HCT116 (cell line): Measurements from ENCODE around the gene HSF2BP. TPM values are rescaled to one million over a fixed set of nuclear protein-coding genes. Genes with fewer than 3 reads are reported as not detected.

Experiments
- ATAC-seq: fragments of 200-7000 bp; cut with Tn5 transposase; 2 replicates; pipeline ENCODE4 v1.9.1; 2020; ENCODE audit warnings: mild to moderate bottlenecking, moderate library complexity
- BruUV-seq: library from RNA; stranded (reverse); fragments of 400-500 nt; replicated peaks from 2 replicates; lab custom pipeline; 2021; lab: Mats Ljungman, UMichigan
- CTCF ChIA-PET: fragments of 300-600 bp; sonication (Branson Sonifier 250); formaldehyde crosslinking; loops from one replicate; lab custom pipeline; 2021; ENCODE audit warnings: antibody characterized with exemption; lab: Charles Lee
- POLR2A ChIA-PET: fragments of 300-600, 350-600 bp; sonication (Branson Sonifier 250); formaldehyde crosslinking; loops from one replicate; lab custom pipeline; 2021; ENCODE audit warnings: antibody characterized with exemption; lab: Charles Lee
- RAD21 ChIA-PET, 2 experiments: fragments of 300-600 bp; sonication (Branson Sonifier 250); formaldehyde crosslinking; loops; one replicate each; lab custom pipeline; 2023; ENCODE audit warnings: low total read pairs in 2 of 2; ENCODE audit not compliant: uncharacterized antibody in 2 of 2, unreplicated experiment in 2 of 2, low non-redundant PET in 1 of 2; lab: Charles Lee
- DNase-seq: peaks from one replicate; pipeline ENCODE4 v3.0.0-alpha.2; 2010; ENCODE audit warnings: low read depth, low spot score
- H2AFZ ChIP-seq: fragments of 200-600 bp; shearing (Covaris generic), sonication (generic); 2 replicates; pipeline ENCODE4 v1.6.1; 2017; ENCODE audit warnings: low read depth, mixed run types, mixed read lengths, antibody characterized with exemption, low read length; ENCODE audit not compliant: poor library complexity, severe bottlenecking
- H3K27ac ChIP-seq: 2 replicates; pipeline ENCODE4 v1.5.1; 2012; ENCODE audit warnings: low read depth, low read length
- H3K27me3 ChIP-seq: fragments of 200-600 bp; sonication (generic); 2 replicates; pipeline ENCODE4 v1.6.1; 2016; ENCODE audit warnings: mixed run types, low read length, mixed read lengths; ENCODE audit not compliant: insufficient read depth
- H3K36me3 ChIP-seq, 2 experiments: fragments of 200-500 bp in 1 of 2; fragments of 200-600 bp in 1 of 2; sonication (Bioruptor generic) in 1 of 2; sonication (generic) in 1 of 2; 2 replicates each; pipeline versions ENCODE4 v1.5.1 to v1.6.1; 2014 to 2016; ENCODE audit warnings: low read length in 2 of 2, inconsistent platforms in 1 of 2, mixed read lengths in 1 of 2, mixed run types in 1 of 2; ENCODE audit not compliant: insufficient read depth in 2 of 2, control insufficient read depth in 1 of 2
- H3K4me1 ChIP-seq, 2 experiments: fragments of 200-600 bp in 1 of 2; sonication (generic) in 1 of 2; 2 replicates each; pipeline versions ENCODE4 v1.5.1 to v1.6.1; 2012 to 2017; ENCODE audit warnings: low read length in 2 of 2, inconsistent platforms in 1 of 2, mild to moderate bottlenecking in 1 of 2, mixed read lengths in 1 of 2, mixed run types in 1 of 2, moderate library complexity in 1 of 2; ENCODE audit not compliant: insufficient read depth in 2 of 2, control insufficient read depth in 1 of 2
- H3K4me2 ChIP-seq: fragments of 200-600 bp; sonication (generic); 2 replicates; pipeline ENCODE4 v1.6.1; 2017; ENCODE audit warnings: mixed run types, low read length, mixed read lengths
- H3K4me3 ChIP-seq, 2 experiments: fragments of 200-600 bp in 1 of 2; sonication (generic) in 1 of 2; replicated peaks in 1 of 2; 2 replicates each; pipeline ENCODE4 v1.5.1; 2011 to 2016; ENCODE audit warnings: low read length in 2 of 2, control low read depth in 1 of 2, low read depth in 1 of 2, mild to moderate bottlenecking in 1 of 2, mixed read lengths in 1 of 2, mixed run types in 1 of 2
- H3K79me2 ChIP-seq: fragments of 200-600 bp; sonication (generic); 2 replicates; pipeline ENCODE4 v1.6.1; 2017; ENCODE audit warnings: mild to moderate bottlenecking, mixed run types, low read length, moderate library complexity, mixed read lengths; ENCODE audit not compliant: insufficient read depth
- H3K9ac ChIP-seq: fragments of 200-600 bp; sonication (generic); 2 replicates; pipeline ENCODE4 v1.6.1; 2016; ENCODE audit warnings: low read length, mixed read lengths
- H3K9me2 ChIP-seq: fragments of 200-600 bp; sonication (generic), shearing (Covaris generic); 2 replicates; pipeline ENCODE4 v1.6.1; 2017; ENCODE audit warnings: mixed run types, mild to moderate bottlenecking, moderate library complexity; ENCODE audit not compliant: insufficient read depth
- H3K9me3 ChIP-seq, 2 experiments: fragments of 200-500 bp in 1 of 2; fragments of 200-600 bp in 1 of 2; sonication (Bioruptor generic) in 1 of 2; sonication (generic) in 1 of 2; 2 replicates each; pipeline ENCODE4 v1.6.1; 2014 to 2017; ENCODE audit warnings: low read length in 2 of 2, mixed read lengths in 2 of 2, inconsistent platforms in 1 of 2, low read depth in 1 of 2, mild to moderate bottlenecking in 1 of 2, mixed run types in 1 of 2, moderate library complexity in 1 of 2; ENCODE audit not compliant: control insufficient read depth in 1 of 2, insufficient read depth in 1 of 2
- H4K20me1 ChIP-seq: fragments of 200-600 bp; sonication (generic), shearing (Covaris generic); 2 replicates; pipeline ENCODE4 v1.6.1; 2017; ENCODE audit warnings: mixed run types, mild to moderate bottlenecking, moderate library complexity; ENCODE audit not compliant: insufficient read depth
- CEBPB ChIP-seq: IDR thresholded peaks from 2 replicates; pipeline ENCODE4 v1.6.1; 2012; ENCODE audit warnings: low read depth
- EZH2 ChIP-seq: fragments of 200-600 bp; sonication (generic); IDR thresholded peaks from 2 replicates; pipeline ENCODE4 v1.6.1; 2017; ENCODE audit warnings: antibody characterized with exemption, mixed run types
- FOSL1 ChIP-seq: IDR thresholded peaks from 2 replicates; pipeline ENCODE4 v1.6.1; 2012; ENCODE audit warnings: low read depth
- SIN3A ChIP-seq: IDR thresholded peaks from 2 replicates; pipeline ENCODE4 v1.6.1; 2012; ENCODE audit warnings: low read depth
- TCF7L2 ChIP-seq: IDR thresholded peaks from 2 replicates; pipeline ENCODE4 v1.7.0; 2011; ENCODE audit warnings: borderline replicate concordance, inconsistent platforms; ENCODE audit not compliant: insufficient read depth, insufficient read length; ENCODE audit errors: extremely low read depth
- YY1 ChIP-seq: IDR thresholded peaks from 2 replicates; pipeline ENCODE4 v1.6.1; 2011; ENCODE audit warnings: low read length, low read depth, moderate library complexity, mild to moderate bottlenecking; ENCODE audit not compliant: insufficient replicate concordance; ENCODE audit errors: extremely low read depth
- intact Hi-C: fragments of 100-400 bp; cut with micrococcal nuclease; formaldehyde crosslinking; loops from 2 replicates; pipeline ENCODE4 v1.10.0; 2022
- total RNA-seq: library from RNA; stranded (reverse); gene quantifications from one replicate; pipeline ENCODE4 v1.2.1, GENCODE V29; 2021; ENCODE audit not compliant: unreplicated experiment

The HSF2BP gene
- total RNA-seq, 1 experiment from 2014 or later: 0.59 TPM

GRCh38 chr21:43614839-43615238, 44.4 kb downstream of the HSF2BP start:
- CTCF ChIA-PET: no interaction called here
- intact Hi-C loops: no loop called here
- Histone ChIP-seq H3K79me2 (no peaks in the 10 kb centered on the region), H3K4me2 (no peak overlapping the region), H3K4me1 (peaks cover 8 to 19% of the 10 kb centered on the region in 2 experiments; a peak in 3 of 4 replicates), H3K27ac (no peak overlapping the region)
- no peak for ATAC-seq
- TF ChIP-seq SIN3A (no peak), TCF7L2 (no peak), FOSL1 (no peak), YY1 (no peak), CEBPB (no peak)
- TF ChIP-seq, all 23 proteins: peak for 0
- no peaks in the 10 kb centered on the region for H3K9me2 ChIP-seq
- ChIA-PET RAD21 (no interaction called here), POLR2A (no interaction called here)
- no peak overlapping the region for H3K9ac ChIP-seq
- H2AFZ ChIP-seq: no peak overlapping the region
- no peaks in the 10 kb centered on the region for H3K9me3 ChIP-seq
- H4K20me1 ChIP-seq: no peaks in the 10 kb centered on the region
- H3K36me3 ChIP-seq: no peaks in the 10 kb centered on the region
- no peaks in the 10 kb centered on the region for H3K27me3 ChIP-seq
- no TSS peak for BruUV-seq
- no peak overlapping the region for H3K4me3 ChIP-seq
- no peak for DNase-seq

GRCh38 chr21:43613755-43614638, 45.3 kb downstream of the HSF2BP start:
- ChIA-PET RAD21 (no interaction called here), CTCF (no interaction called here), POLR2A (no interaction called here)
- Histone ChIP-seq H3K9me3 (no peaks in the 10 kb centered on the region), H3K4me2 (no peak overlapping the region), H3K27me3 (no peaks in the 10 kb centered on the region), H3K27ac (no peak overlapping the region), H2AFZ (no peak overlapping the region), H3K4me3 (no peak overlapping the region), H3K36me3 (no peaks in the 10 kb centered on the region), H4K20me1 (no peaks in the 10 kb centered on the region), H3K9ac (no peak overlapping the region), H3K4me1 (peaks cover 13 to 24% of the 10 kb centered on the region in 2 experiments; a peak in 3 of 4 replicates), H3K9me2 (no peaks in the 10 kb centered on the region), H3K79me2 (no peaks in the 10 kb centered on the region)
- intact Hi-C loops: loop anchor here (2.0 kb wide), 1 partner anchor 33 kb away; no protein-coding TSS in a partner anchor
- ATAC-seq (no peak), DNase-seq (no peak)
- TF ChIP-seq EZH2: no peak
- no TSS peak for BruUV-seq
